Erythroblast (primary cell): ENCODE measurements around the gene ELOVL5.

Experiments used
- GATA1 ChIP-seq: IDR thresholded peaks from 2 replicates; pipeline ENCODE4 v1.6.1; 2011; ENCODE audit warnings: low read depth, mild to moderate bottlenecking, control low read depth, low read length, moderate library complexity
- POLR2A ChIP-seq: IDR thresholded peaks from 2 replicates; pipeline ENCODE4 v1.6.1; 2011; ENCODE audit warnings: mild to moderate bottlenecking, low read length

DNA sequence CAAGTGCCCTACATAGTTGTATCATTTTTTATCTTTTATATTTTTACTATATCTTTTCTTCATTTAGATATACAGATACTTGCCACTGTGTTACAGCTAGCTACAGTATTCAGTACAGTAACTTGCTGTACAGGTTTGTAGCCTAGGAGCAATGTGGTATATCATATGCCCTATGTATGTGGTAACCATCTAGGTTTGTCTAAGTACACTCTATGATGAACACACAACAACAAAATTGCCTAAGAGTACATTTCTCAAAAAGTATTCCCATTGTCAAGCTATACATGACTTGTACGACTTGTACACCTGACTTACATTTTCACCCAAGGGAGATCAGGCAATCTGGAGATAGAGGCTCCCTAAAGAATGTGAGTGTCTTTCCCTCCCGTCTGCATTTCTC lies 8.2 kb downstream of the ELOVL5 start:
- no peak for TF ChIP-seq POLR2A
- TF ChIP-seq GATA1: no peak
